IPS DF 6.9 (cell line): Measurements from ENCODE around the gene SRSF12.

ENCODE experiments used
- DNase-seq: peaks from one replicate; pipeline ENCODE4 v3.0.0-alpha.2; 2013; ENCODE audit warnings: low read depth, low spot score
- H3K27ac ChIP-seq: one replicate; pipeline ENCODE4 v1.5.1; 2013; ENCODE audit warnings: low read length, control low read depth
- H3K27me3 ChIP-seq: 2 replicates; pipeline ENCODE4 v1.6.1; 2013; ENCODE audit warnings: mild to moderate bottlenecking, low read length; ENCODE audit not compliant: control insufficient read depth, insufficient read depth
- H3K36me3 ChIP-seq: 2 replicates; pipeline ENCODE4 v1.6.1; 2013; ENCODE audit warnings: low read length; ENCODE audit not compliant: control insufficient read depth, insufficient read depth
- H3K4me1 ChIP-seq: 2 replicates; pipeline ENCODE4 v1.6.1; 2013; ENCODE audit warnings: low read length; ENCODE audit not compliant: control insufficient read depth, insufficient read depth
- H3K4me3 ChIP-seq: 2 replicates; pipeline ENCODE4 v1.5.1; 2013; ENCODE audit warnings: mild to moderate bottlenecking, low read length
- H3K9me3 ChIP-seq: 2 replicates; pipeline ENCODE4 v1.6.1; 2013; ENCODE audit warnings: low read length, inconsistent platforms; ENCODE audit not compliant: control insufficient read depth, insufficient read depth
- WGBS: extraction: QIAGEN DNeasy Blood & Tissue Kit; methylation state at CpG from one replicate; pipeline ENCODE4 v1.1.7; 2013; ENCODE audit warnings: mixed read lengths, missing lambda C conversion rate; ENCODE audit not compliant: insufficient read length, insufficient coverage; 5-methylcytosine and 5-hydroxymethylcytosine counted together

The SRSF12 gene

DNA sequence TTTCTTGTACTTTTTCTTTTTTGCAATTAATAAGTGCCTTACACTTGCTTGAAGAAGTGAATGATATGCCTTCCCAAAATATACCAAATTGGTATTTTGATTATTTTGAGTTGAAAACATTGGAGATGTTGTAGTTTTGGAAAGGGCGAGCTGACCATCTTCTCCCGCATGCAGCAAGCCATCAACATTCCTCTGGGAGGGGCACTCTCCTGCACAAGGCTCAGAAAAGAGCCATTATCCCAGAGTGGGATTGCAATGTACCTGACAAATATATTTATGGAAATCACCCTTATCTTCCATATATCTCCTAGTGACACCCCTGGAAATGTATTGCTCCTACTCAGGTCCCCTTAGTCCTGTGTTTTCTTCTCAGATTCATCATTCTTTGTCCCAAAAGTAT lies 60.1 kb downstream of the SRSF12 start:
- no peak overlapping the region for H3K4me3 ChIP-seq
- no CpG with 5 or more reads among the region's 2 CpGs for WGBS
- no peak for DNase-seq

GRCh38 chr6:89054208-89054607 lies 63.7 kb downstream of the SRSF12 start:
- Histone ChIP-seq H3K9me3 (no peaks in the 10 kb centered on the region), H3K27ac (no peak overlapping the region), H3K27me3 (peaks cover 3% of the 10 kb centered on the region; the same call in 1 of the 2 replicates), H3K4me1 (no peaks in the 10 kb centered on the region), H3K4me3 (no peak overlapping the region), H3K36me3 (no peaks in the 10 kb centered on the region)
- WGBS = no CpG with 5 or more reads among the region's 4 CpGs
- no peak for DNase-seq

More for the DNA sequence above, 60.1 kb downstream of the SRSF12 start:
- Histone ChIP-seq H3K36me3 (no peaks in the 10 kb centered on the region), H3K9me3 (no peaks in the 10 kb centered on the region), H3K27ac (no peak overlapping the region), H3K4me1 (no peaks in the 10 kb centered on the region), H3K27me3 (no peaks in the 10 kb centered on the region)

- Histone ChIP-seq H3K27me3 (peaks cover 5% of the 10 kb centered on the region; the same call in 1 of the 2 replicates), H3K27ac (no peak overlapping the region), H3K4me3 (no peak overlapping the region), H3K9me3 (no peaks in the 10 kb centered on the region), H3K4me1 (0 out of 2 replicates have a peak, but pooled peaks cover 1% of the 10 kb centered on the region), H3K36me3 (no peaks in the 10 kb centered on the region)
- DNase-seq = no peak
- no CpG with 5 or more reads among the region's 3 CpGs for WGBS
These were observed 66.2 kb downstream of the SRSF12 start for GRCh38 chr6:89051676-89052075.

GRCh38 chr6:89050697-89051096 lies 67.2 kb downstream of the SRSF12 start:
- DNase-seq = no peak
- no CpG with 5 or more reads among the region's 3 CpGs for WGBS

GRCh38 chr6:89050155-89050554 lies 67.7 kb downstream of the SRSF12 start:
- Histone ChIP-seq H3K4me1 (0 out of 2 replicates have a peak, but pooled peaks cover 1% of the 10 kb centered on the region), H3K27me3 (peaks cover 5% of the 10 kb centered on the region; the same call in 1 of the 2 replicates), H3K9me3 (no peaks in the 10 kb centered on the region), H3K36me3 (no peaks in the 10 kb centered on the region), H3K27ac (no peak overlapping the region), H3K4me3 (no peak overlapping the region)
- no peak for DNase-seq
- no CpG with 5 or more reads among the region's 3 CpGs for WGBS

More at GRCh38 chr6:89050697-89051096, 67.2 kb downstream of the SRSF12 start:
- no peak overlapping the region for H3K27ac ChIP-seq
- peaks cover 5% of the 10 kb centered on the region; the same call in 1 of the 2 replicates for H3K27me3 ChIP-seq
- no peaks in the 10 kb centered on the region for H3K36me3 ChIP-seq
- 0 out of 2 replicates have a peak, but pooled peaks cover 1% of the 10 kb centered on the region for H3K4me1 ChIP-seq
- no peak overlapping the region for H3K4me3 ChIP-seq
- no peaks in the 10 kb centered on the region for H3K9me3 ChIP-seq

DNA sequence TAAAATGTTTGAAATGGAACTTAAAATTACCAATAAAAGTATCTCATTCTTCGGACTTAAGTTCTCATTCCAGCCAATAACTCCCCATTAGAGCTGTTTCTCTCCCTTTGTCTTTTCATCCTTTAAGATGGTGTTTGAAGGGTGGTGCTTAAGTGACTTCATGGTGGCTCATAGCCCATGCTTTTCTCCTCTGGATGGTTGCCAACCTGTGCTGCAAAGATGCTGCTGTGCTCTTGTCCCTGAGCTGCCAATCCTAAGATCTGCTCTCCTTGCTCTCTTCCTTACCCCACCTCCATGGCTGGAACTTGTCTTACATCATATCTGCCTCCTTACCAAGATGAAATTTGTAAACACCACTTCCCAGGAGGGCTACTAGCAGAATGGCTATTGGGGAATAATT lies 68.9 kb downstream of the SRSF12 start:
- Histone ChIP-seq H3K4me3 (no peak overlapping the region), H3K9me3 (no peaks in the 10 kb centered on the region), H3K36me3 (no peaks in the 10 kb centered on the region), H3K27me3 (peaks cover 5% of the 10 kb centered on the region; the same call in 1 of the 2 replicates), H3K27ac (no peak overlapping the region), H3K4me1 (0 out of 2 replicates have a peak, but pooled peaks cover 1% of the 10 kb centered on the region)
- DNase-seq = no peak
- no CpG with 5 or more reads among the region's 1 CpG for WGBS

DNA sequence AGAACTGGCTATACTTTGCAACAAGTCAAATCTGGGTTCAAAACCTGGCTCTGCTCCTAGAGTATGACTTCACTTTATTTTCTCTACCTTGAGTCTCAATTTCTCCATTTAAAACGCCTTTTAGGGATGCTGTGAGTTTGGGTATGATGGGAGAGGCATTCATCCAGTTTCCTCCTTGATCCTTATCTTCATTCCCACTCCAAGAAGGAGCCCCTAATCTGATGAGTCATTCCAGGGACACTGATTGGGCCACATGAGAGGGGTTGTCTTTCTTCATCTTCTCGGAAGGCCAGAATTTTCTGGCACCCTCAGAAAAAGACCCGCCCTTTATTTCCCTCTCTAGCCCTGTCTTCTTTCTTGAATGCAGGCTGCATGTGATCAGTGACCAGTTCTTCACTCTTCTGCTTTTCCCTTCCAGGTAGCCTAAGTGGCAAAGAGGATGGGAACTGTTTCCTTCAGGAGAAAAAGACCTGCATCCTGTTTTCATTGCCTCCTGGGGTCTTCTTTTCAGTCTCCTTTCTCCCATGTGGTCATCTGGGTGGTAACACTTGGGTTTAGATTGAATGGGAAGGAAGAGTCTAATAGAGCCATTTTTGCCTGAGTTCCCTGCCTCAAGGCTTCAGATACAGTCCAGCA lies 69.5 kb downstream of the SRSF12 start:
- no peak for DNase-seq
- H3K27me3 ChIP-seq = peaks cover 5% of the 10 kb centered on the region; the same call in 1 of the 2 replicates
- no peak overlapping the region for H3K4me3 ChIP-seq
- H3K4me1 ChIP-seq = 0 out of 2 replicates have a peak, but pooled peaks cover 1% of the 10 kb centered on the region
- no peak overlapping the region for H3K27ac ChIP-seq
- H3K9me3 ChIP-seq = no peaks in the 10 kb centered on the region
- H3K36me3 ChIP-seq = no peaks in the 10 kb centered on the region
- no CpG with 5 or more reads among the region's 3 CpGs for WGBS

DNA sequence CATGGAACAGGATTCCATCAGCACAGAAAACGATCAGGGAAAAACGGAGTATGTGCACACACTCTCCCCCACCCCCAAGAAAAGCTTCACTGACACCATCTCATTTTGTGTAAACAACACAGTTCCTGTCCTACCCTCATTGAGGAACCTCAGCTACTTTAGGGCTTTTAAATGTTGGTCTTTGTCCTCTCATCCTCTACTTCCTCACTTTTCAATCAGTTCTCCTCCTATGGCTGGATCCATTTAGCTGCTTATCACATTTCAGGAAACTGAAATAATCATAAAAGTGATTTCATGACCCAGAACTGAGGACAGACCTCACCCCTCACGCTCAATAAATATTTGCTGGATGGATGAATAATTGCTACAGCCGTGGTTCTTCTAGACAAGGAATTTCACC lies 70.4 kb downstream of the SRSF12 start:
- H3K27me3 ChIP-seq = peaks cover 5% of the 10 kb centered on the region; the same call in 1 of the 2 replicates
- 0 out of 2 replicates have a peak, but pooled peaks cover 1% of the 10 kb centered on the region for H3K4me1 ChIP-seq
- WGBS = no CpG with 5 or more reads among the region's 4 CpGs
- no peak overlapping the region for H3K4me3 ChIP-seq
- no peak for DNase-seq
- H3K9me3 ChIP-seq = no peaks in the 10 kb centered on the region
- no peak overlapping the region for H3K27ac ChIP-seq
- no peaks in the 10 kb centered on the region for H3K36me3 ChIP-seq
